Hypothalamus (tissue), 51 donors: ENCODE data around the gene GBP3.
A peak's percentile ranks its signal among the peaks of the same experiment; 100 is the strongest.
"Not testable (repeated sequence)": the region's sequence is repeated elsewhere in the genome, so short reads cannot be mapped to it uniquely, and the experiment has no call there.

Source experiments
- DNase-seq, 51 donors: peaks; one replicate each; lab custom pipeline; 2025; lab: John Stamatoyannopoulos, UW

The GBP3 gene

GRCh38 chr1:89041119-89041641 lies 18.5 kb upstream of the GBP3 start:
- no peak for DNase-seq

- DNase-seq = no peak
These were observed 17.6 kb upstream of the GBP3 start for GRCh38 chr1:89040315-89040626.

DNA sequence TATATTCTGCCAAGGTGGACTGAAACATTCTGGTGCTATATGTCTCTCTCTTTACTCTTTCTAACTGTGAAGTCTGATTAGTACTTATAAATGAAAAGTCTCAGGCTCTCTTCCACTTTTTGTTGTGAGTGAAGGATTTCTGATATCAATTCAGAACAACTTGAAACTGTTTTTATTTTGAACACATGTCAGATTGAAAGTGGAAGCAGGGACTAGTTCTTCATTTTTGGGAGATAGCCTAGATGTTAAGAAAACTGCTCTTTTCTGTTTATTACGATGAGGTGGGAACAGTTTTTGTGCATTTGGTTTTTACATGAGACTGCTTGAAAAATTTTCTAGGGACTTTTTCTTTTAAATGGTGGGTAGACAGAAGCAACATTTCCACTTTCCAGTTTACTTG lies 14.5 kb upstream of the GBP3 start:
- no peak for DNase-seq

GRCh38 chr1:89035080-89035479 lies 12.4 kb upstream of the GBP3 start:
- no peak for DNase-seq

DNA sequence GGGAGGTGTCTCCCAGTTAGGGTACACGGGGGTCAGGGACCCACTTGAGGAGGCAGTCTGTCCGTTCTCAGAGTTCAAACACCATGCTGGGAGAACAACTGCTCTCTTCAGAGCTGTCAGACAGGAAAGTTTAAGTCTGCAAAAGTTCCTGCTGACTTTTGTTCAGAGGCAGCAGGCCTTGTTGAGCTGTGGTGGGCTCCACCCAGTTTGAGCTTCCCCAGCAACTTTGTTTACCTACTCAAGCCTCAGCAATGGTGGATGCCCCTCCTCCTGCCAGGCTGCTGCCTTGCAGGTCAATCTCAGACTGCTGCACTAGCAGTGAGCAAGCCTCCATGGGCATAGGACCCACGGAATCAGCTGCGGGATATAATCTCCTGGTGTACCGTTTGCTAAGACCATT lies 11.3 kb upstream of the GBP3 start:
- DNase-seq = not testable (repeated sequence)

DNA sequence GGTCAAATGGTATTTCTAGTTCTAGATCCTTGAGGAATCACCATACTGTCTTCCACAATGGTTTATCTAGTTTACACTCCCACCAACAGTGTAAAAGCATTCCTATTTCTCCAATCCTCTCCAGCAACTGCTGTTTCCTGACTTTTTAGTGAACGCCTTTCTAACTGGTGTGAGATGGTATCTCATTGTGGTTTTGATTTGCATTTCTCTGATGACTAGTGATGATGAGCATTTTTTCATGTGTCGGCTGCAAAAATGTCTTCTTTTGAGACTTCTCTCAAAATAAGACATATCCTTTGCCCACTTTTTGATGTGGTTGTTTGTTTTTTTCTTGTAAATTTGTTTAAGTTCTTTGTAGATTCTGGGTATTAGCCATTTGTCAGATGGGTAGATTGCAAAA lies 6.4 kb upstream of the GBP3 start:
- not testable (repeated sequence) for DNase-seq

DNA sequence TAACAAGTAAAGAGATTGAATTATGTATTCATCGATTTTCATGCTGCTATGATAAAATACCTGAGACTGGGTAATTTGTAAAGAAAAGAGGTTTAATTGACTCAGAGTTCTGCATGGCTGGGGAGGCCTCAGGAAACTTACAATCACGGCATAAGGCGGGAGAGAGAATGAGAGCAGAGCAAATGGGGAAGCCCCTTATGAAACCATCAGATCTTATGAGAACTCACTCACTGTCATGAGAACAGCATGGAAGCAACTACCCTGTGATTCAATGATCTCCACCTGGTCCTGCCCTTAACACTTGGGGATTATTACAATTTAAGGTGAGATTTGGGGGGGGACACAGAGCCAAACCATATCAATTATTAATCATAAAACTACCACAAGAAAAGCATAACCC lies 3.3 kb upstream of the GBP3 start:
- DNase-seq = no peak

DNA sequence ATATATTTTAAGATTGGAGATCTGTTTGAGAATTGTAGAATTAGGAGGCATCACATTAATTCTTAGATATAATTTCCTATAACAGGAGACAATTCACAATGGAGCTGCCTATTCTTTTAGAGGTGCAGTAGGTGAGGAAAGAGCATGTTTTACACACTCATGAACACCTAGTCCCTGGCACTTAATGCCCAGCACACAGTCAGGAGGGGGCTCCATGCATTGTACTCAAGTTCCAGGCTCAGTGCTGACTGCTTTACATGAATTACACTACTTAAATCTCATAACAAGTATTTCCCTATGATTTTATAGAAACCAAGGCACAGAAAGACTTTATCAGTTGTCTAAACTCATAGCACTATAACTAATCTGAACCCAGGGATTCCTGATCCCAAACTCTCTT lies 360 bp upstream of the GBP3 start:
- DNase-seq = no peak

GRCh38 chr1:89018318-89018717 lies 4.3 kb downstream of the GBP3 start:
- DNase-seq = not testable (repeated sequence)

DNA sequence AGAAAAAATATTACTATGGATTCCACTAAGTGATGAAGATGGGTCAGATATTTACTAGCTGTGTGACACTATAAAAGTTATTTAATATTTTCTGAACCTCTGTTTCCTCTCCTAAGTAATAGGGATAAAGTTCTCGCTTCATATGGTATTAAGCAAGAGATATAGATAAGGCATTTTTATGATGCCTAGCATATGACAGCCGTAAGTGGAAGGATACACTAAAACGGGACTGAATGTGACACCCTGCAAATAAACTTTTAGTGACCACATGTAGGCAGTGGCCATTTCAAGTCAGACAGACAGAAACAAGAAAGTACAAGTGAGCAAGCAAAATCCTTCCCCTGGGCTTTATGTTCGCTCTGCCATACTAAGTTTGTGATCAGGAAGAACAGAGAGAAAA lies 14.2 kb downstream of the GBP3 start:
- DNase-seq = no peak

- peak in 30 of 51 donors; percentile 13 to 79 (median 48) for DNase-seq
These were observed 17.1 kb downstream of the GBP3 start for GRCh38 chr1:89005286-89006151.

DNA sequence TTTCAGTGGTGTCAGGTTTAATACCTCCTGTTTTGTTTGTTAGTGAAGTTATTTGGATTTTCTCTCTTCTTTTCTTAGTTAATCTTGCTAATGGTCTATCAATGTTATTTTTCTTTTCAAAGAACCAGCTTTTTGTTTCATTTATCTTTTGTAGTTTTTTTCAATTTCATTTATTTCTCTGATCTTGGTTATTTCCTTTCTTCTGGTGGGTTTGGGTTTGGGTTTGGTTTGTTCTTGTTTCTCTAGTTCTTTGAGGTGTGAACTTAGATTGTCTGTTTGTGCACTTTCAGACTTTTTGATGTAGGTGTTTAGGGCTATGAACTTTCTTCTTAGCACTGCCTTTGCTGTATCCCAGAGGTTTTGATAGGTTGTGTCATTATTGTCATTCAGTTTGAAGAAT lies 20.5 kb downstream of the GBP3 start:
- not testable (repeated sequence) for DNase-seq

GRCh38 chr1:89001510-89001909 lies 21.2 kb downstream of the GBP3 start:
- no peak for DNase-seq

DNA sequence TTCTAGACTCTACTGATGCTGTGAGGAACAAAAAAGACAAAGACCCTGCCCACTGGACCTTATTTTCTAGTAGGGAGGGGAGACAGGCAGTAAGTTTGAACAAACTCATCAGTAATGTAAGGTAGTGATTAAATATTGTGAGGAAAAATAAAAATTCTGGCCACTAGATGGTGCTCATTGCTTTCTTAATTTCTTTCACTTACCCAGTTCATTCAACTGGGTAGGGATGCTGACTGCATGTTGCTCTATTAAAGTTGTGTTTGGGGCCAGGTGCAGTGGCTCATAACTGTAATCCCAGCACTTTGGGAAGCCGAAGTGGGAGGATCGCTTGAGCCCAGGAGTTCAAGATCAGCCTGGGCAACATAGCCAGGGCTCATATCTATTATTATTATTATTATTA lies 23.9 kb downstream of the GBP3 start:
- peak in 3 of 51 donors; percentile 17 to 66 (median 30) for DNase-seq

DNA sequence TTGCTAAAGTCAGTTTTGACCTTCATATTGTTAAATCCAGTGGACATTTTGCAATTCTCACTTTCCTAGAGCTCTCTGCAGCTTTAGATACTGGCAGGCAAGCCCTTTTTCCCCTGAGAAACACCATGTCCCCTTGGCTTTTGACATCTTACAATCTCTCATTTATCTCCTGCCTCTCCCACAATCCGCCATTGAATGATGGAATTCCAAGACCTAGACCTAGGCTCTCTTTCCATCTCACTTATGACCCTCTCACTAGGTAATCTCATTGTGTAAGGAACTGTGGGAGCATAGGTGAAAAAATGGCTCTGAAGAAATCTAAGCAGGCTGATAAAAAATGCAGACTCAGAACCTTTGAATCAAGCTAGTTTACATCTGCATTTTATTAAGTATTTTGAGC lies 32.2 kb downstream of the GBP3 start:
- no peak for DNase-seq

GRCh38 chr1:88985692-88986091 lies 37.0 kb downstream of the GBP3 start:
- no peak for DNase-seq

GRCh38 chr1:88985032-88985431 lies 37.6 kb downstream of the GBP3 start:
- DNase-seq = peak in 10 of 51 donors; percentile 11 to 63 (median 28)

GRCh38 chr1:88984569-88984968 lies 38.1 kb downstream of the GBP3 start:
- peak in 1 of 51 donors; percentile 17 for DNase-seq

DNA sequence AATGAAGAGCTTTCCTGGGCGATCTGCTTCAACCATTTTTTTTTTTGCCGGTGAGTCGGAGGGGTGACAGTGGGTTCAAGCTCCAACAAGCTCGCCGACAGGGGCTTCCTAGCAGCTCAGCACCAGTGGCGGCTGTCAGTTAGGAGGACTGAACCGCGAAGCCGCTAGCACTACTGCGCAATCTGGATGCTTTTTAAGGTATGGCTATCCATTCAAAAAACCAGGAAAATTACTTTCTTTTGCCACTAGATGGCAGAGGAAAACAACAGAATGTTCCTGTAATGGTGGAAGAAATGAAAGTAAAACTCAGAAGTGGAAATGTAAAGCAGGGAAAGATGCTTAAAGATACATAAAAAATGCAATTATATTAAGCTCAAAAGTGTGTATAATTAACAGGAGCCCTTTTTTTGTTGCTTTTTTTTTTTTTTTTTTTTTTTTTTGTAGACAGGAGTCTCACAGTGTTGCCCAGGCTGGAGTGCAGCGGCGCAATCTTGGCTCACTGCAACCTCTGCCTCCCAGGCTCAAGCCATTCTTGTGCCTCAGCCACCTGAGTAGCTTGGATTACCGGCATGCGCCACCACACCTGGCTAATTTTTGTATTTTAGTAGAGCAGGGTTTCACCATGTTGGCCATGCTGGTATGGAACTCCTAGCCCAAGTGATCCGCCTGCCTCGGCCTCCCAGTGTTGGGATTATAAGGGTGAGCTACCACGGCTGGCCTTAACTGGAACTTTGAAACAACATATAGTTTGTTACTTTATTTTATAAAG lies 38.7 kb downstream of the GBP3 start:
- DNase-seq = peak in 4 of 51 donors; percentile 2 to 21 (median 9)

DNA sequence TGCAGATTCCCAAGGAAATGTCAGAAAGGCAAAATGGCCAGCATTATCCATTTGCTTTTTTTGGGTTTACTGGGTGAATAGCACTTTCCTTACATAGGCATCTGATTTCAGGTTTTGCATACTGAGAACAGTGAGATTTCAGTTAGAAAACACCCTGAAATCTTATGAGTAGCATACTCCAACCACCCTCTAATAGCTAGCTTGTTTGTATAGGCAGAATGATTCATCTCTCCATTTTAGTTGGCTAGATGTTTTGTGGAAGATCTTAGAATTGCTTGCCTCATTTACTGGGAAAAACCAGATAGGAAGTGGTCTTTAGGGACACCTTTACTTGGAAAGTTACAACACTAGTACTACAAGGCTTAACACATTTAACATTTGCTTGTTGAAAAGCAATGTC lies 40.6 kb downstream of the GBP3 start:
- no peak for DNase-seq

GRCh38 chr1:88981506-88981905 lies 41.2 kb downstream of the GBP3 start:
- not testable (repeated sequence) for DNase-seq

DNA sequence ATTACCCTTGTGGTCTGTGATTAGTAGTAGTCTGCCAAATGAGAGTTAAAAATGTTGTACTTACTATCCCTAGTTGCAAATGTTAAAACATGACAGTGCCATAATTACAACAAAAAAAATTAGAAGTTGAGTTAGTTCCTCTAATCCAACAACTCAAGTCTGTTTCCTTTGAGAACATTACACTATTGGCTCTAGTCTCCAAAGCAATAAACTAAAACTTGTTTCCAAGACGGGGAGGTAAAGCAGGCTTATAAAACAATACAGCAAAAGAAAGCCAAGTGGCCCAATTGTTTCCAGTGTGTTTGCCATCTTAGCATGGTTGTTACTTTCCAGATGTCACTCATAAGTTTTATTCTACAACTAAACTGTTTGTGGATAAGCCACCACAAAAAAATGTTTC lies 41.8 kb downstream of the GBP3 start:
- no peak for DNase-seq
